Measurements from ENCODE around the gene SNORC. TPM values are rescaled to one million over a fixed set of nuclear protein-coding genes. Genes with fewer than 3 reads are reported as not detected.
"Not testable (repeated sequence)": the region's sequence is repeated elsewhere in the genome, so short reads cannot be mapped to it uniquely, and the experiment has no call there.

The SNORC gene
- total RNA-seq, 1 experiment from 2014 or later: 1.6 TPM

- DNase-seq: no peak
- Histone ChIP-seq H3K36me3 (replicated peaks; ENCODE audit: control insufficient read depth, insufficient read depth, low read length) (no peaks in the 10 kb centered on the region), H3K4me3 (ENCODE audit: insufficient read depth, low read depth, low read length) (no peak overlapping the region), H3K27me3 (ENCODE audit: control insufficient read depth, insufficient read depth, low read length) (no peaks in the 10 kb centered on the region)
Measured at GRCh38 chr2:232892843-232893242, 22.8 kb downstream of the SNORC start.

DNA sequence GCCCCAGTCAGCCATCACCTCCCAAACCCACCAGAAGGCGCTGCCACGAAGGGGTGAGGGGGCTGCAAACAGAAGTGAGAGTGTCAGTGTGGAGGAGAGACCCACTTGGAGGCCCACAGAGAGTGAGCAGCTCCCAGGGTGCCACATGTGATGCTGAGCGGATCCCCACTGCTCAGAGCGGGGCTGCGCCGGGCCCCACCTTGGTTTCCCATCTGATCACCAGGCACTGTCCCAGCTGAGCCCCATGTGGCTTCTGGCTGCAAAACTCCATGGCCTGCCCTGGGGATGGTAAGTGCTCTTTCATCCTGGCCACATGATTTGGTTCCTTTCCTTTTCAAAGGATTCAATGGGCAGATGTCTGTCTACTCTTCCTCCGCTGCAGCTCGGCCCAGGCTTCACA, 23.8 kb downstream of the SNORC start:
- Histone ChIP-seq H3K4me3 (ENCODE audit: insufficient read depth, low read depth, low read length) (no peak overlapping the region), H3K36me3 (replicated peaks; ENCODE audit: control insufficient read depth, insufficient read depth, low read length) (no peaks in the 10 kb centered on the region), H3K27me3 (ENCODE audit: control insufficient read depth, insufficient read depth, low read length) (no peaks in the 10 kb centered on the region)
- peak; percentile 54 for DNase-seq

DNA sequence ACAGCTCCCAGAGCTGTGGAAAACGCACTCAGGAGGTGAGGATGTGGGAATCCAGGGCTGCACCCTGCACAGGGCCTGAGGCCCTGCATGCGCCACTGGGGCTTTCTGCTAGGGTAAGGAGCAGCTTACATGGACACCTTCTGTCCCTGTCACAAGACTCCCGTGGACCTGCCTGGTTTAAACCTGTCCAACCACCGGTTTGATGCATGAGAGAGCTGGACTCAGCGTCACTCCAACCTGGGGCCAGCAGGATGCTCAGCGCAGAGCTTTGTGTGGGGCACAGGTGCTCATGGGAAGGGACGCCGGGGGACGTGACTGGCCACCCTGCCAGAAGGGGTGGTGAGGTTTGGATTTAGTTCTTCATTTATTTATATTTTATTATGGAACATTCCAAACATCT, 24.2 kb downstream of the SNORC start:
- H3K4me3 ChIP-seq (ENCODE audit: insufficient read depth, low read depth, low read length): no peak overlapping the region
- H3K36me3 ChIP-seq (replicated peaks; ENCODE audit: control insufficient read depth, insufficient read depth, low read length): no peaks in the 10 kb centered on the region
- no peak for DNase-seq
- no peaks in the 10 kb centered on the region for H3K27me3 ChIP-seq (ENCODE audit: control insufficient read depth, insufficient read depth, low read length)

DNA sequence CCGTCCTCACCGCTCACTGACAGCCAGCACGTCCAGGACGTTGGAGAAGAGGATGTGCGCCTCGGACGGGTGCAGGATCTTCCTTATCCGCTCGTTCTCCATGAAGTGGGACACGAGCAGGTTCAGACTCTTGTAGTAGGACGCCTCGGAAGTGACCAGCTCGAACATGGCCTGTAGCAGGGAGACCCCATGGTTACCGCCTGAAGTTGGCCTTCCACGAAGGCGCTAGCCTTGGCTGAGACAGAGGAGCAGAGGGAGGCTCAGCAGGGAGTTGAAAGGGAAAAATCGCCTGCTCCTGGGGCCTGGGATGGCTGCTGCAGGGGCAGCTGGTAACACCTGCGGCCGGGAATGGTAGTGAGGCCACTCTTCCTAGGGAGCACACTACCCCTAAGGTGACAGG, 24.7 kb downstream of the SNORC start:
- DNase-seq: peak; percentile 52
- Histone ChIP-seq H3K36me3 (replicated peaks; ENCODE audit: control insufficient read depth, insufficient read depth, low read length) (no peaks in the 10 kb centered on the region), H3K4me3 (ENCODE audit: insufficient read depth, low read depth, low read length) (no peak overlapping the region), H3K27me3 (ENCODE audit: control insufficient read depth, insufficient read depth, low read length) (no peaks in the 10 kb centered on the region)

DNA sequence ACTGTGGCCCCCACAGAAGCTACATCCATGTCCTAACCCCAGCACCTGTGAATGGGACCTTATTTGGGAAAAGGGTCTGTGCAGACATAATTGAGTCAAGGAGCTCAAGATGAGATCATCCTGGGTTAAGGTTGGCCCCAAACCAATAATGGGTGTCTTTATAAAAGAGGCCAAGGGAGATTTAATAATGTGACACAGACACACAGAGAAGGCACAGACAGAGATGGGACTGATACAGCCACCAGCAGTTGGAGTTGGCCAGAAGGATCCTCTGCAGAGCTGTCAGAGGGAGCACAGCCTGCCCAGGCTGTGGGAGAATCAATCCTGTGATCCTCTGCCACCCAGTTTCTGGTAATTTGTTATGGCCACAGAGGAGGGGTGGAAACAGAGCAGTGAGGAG, 26.0 kb downstream of the SNORC start:
- Histone ChIP-seq H3K36me3 (replicated peaks; ENCODE audit: control insufficient read depth, insufficient read depth, low read length) (no peaks in the 10 kb centered on the region), H3K4me3 (ENCODE audit: insufficient read depth, low read depth, low read length) (no peak overlapping the region), H3K27me3 (ENCODE audit: control insufficient read depth, insufficient read depth, low read length) (peaks cover 2% of the 10 kb centered on the region; the same call in 1 of the 2 replicates)
- DNase-seq: peak; percentile 4

GRCh38 chr2:232896720-232897597, 26.9 kb downstream of the SNORC start:
- Histone ChIP-seq H3K27me3 (ENCODE audit: control insufficient read depth, insufficient read depth, low read length) (peaks cover 10% of the 10 kb centered on the region), H3K4me3 (ENCODE audit: insufficient read depth, low read depth, low read length) (no peak overlapping the region), H3K36me3 (replicated peaks; ENCODE audit: control insufficient read depth, insufficient read depth, low read length) (no peaks in the 10 kb centered on the region)
- peak; percentile 51 for DNase-seq

DNA sequence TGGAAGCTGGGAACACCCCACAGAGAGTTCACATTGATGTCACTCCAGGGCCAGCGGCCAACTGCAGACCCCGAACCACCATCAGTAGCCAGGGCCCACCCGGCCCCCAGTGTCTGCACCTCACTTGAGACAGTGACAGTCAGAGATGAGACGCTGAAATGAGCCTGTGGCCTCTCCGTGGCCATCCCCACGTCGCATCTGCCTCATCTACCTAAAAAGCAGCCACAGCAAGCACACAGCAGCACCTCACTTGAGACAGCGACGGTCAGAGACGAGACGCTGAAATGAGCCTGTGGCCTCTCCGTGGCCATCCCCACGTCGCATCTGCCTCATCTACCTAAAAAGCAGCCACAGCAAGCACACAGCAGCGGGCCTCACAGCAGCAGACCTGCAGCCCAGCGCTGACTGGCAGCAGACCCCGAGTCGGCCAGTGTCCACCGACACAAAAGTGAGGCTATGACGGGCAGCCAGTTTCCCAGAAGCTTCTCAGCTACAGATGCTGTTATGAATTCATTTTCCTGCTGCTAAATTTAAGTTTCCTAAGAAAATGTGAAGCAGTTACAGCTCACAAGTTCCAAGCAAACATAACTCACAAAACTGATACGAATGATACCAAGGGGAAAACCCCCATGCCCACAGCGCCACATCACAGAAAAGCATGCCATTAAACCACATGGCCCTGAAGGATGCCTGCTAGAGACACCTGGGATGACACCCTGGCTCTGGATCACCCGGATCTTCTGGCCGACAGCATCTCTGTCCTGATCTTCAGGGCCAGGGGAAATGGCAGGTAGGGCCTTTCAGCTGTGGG, 27.7 kb downstream of the SNORC start:
- Histone ChIP-seq H3K4me3 (ENCODE audit: insufficient read depth, low read depth, low read length) (no peak overlapping the region), H3K36me3 (replicated peaks; ENCODE audit: control insufficient read depth, insufficient read depth, low read length) (no peaks in the 10 kb centered on the region), H3K27me3 (ENCODE audit: control insufficient read depth, insufficient read depth, low read length) (peaks cover 12% of the 10 kb centered on the region)
- peak; percentile 41 for DNase-seq

- Histone ChIP-seq H3K36me3 (replicated peaks; ENCODE audit: control insufficient read depth, insufficient read depth, low read length) (no peaks in the 10 kb centered on the region), H3K27me3 (ENCODE audit: control insufficient read depth, insufficient read depth, low read length) (peaks cover 12% of the 10 kb centered on the region), H3K4me3 (ENCODE audit: insufficient read depth, low read depth, low read length) (no peak overlapping the region)
- peak; percentile 39 for DNase-seq
Measured at GRCh38 chr2:232898592-232899543, 28.8 kb downstream of the SNORC start.

DNA sequence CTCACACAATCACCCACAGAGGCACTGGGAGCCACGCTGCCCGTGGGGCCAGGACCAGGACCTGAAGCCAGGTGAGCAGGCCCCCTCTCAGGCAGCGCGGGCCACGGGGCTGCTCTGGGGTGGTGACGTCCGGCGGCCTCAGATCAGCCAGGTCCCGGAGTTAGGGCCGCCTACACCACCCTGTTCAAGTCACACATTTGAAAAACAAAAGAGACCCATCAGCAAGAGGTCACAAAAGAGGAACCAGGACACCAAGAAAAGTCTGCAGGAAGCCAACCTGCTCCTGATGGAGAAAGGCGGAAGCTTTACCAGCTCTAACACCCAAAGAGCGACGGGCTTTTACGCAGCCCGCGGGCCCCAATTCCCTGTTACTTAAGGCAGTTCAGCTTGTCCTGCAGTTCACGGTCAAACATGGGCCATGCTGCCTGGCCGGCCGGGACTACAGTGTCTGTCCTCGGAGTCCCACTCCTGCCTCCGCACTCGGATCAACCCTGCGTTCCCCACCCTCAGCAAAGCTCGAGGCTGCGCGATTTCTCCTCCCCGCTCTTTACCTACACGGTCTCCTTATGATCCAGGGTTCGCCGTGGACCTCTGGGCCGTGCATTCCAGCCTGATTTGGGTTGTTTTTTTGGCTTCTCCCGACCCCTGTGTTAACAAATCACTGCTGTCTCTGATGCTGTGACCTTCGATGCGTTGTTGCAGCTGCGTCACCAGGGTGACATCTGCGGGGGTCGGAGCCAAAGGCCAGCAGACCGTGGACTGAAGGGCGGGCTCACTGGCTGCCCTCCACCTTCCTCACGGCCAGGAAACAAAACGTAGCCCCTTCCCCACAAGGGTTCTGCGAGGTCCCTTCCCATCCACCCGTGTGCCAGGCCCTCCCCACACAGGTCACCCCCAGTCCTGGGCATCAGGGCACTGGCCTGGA, 31.0 kb downstream of the SNORC start:
- DNase-seq: peak; percentile 79
- H3K27me3 ChIP-seq (ENCODE audit: control insufficient read depth, insufficient read depth, low read length): peaks cover 12% of the 10 kb centered on the region
- no peaks in the 10 kb centered on the region for H3K36me3 ChIP-seq (replicated peaks; ENCODE audit: control insufficient read depth, insufficient read depth, low read length)
- H3K4me3 ChIP-seq (ENCODE audit: insufficient read depth, low read depth, low read length): no peak overlapping the region

DNA sequence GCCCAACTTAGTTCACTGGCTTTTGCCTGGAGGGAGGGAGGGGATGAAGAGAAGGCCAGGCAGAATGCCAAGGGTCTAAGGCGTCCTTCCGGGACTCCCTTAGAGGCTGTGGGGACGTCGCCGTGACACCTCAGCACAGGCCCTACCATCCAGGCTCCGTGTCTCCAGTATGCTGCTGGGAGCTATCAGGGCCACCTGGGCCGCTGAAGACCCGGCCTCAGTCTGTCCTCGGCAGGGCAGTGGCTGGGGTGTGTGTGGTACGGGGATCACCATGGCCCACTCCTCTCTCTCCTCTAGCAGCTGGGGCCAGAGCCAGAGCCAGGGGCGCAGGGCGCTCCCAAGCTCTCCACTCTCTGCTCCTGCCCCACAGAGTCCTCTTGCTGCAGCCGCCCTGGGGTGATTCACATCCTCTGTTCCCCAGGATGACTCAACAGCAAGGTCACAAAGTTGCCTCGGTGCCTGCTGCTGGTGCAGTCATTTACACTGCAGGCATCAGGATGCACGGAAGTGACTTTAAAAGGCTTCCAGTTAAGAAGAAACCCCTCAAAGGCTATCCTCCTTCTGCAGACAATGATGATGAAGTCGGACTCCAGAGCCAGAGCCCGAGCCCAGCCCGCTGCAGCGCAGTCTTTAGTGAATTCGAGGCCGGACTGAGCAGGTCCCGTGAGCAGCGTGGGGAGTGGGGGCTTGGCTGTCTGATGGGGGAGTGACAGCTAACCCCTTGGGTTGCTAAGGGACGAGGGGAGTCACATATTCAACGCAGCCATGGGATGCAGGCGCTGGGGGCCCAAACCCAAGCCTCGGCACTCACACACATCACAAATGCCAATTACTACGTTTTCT, 31.9 kb downstream of the SNORC start:
- H3K36me3 ChIP-seq (replicated peaks; ENCODE audit: control insufficient read depth, insufficient read depth, low read length): no peaks in the 10 kb centered on the region
- peak; percentile 66 for DNase-seq
- H3K4me3 ChIP-seq (ENCODE audit: insufficient read depth, low read depth, low read length): no peak overlapping the region
- peaks cover 12% of the 10 kb centered on the region for H3K27me3 ChIP-seq (ENCODE audit: control insufficient read depth, insufficient read depth, low read length)

DNA sequence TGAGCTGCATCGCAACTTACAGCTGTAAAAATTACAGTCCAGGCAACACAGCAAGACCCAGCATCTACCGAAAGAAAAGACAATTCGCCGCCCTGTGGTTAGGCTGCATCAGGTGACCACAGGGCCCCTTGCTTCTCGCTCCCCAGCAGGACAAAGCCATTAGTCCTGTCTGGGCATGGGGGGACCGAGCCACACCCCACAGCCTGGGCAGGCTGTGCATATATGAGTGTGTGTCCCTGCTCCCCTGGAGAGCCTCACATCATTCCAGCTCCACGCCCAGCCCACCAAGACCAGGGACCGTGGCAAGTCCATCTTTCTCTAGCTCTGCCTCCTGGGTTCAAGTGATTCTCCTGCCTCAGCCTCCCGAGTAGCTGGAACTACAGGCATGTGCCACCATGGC, 33.9 kb downstream of the SNORC start:
- Histone ChIP-seq H3K36me3 (replicated peaks; ENCODE audit: control insufficient read depth, insufficient read depth, low read length) (no peaks in the 10 kb centered on the region), H3K27me3 (ENCODE audit: control insufficient read depth, insufficient read depth, low read length) (peaks cover 12% of the 10 kb centered on the region), H3K4me3 (ENCODE audit: insufficient read depth, low read depth, low read length) (no peak overlapping the region)
- peak; percentile 47 for DNase-seq

- not testable (repeated sequence) for H3K27me3 ChIP-seq (ENCODE audit: control insufficient read depth, insufficient read depth, low read length); H3K4me3 ChIP-seq (ENCODE audit: insufficient read depth, low read depth, low read length); H3K36me3 ChIP-seq (replicated peaks; ENCODE audit: control insufficient read depth, insufficient read depth, low read length)
- DNase-seq: peak; percentile 20
Measured at GRCh38 chr2:232906867-232907717, 37.0 kb downstream of the SNORC start.
